H9 (cell line): ENCODE data around the gene OR4D2. TPM values are rescaled to one million over a fixed set of nuclear protein-coding genes. Genes with fewer than 3 reads are reported as not detected.

ENCODE experiments used
- DNase-seq: peaks from one replicate; pipeline ENCODE4 v3.0.0-alpha.2; 2017
- H2AFZ ChIP-seq: one replicate; pipeline ENCODE4 v1.6.1; 2013; ENCODE audit warnings: mild to moderate bottlenecking, low read length, control low read depth, moderate library complexity
- H2AK5ac ChIP-seq: 2 replicates; pipeline ENCODE4 v1.6.1; 2013; ENCODE audit warnings: low read length, control low read depth, mixed read lengths; ENCODE audit not compliant: insufficient read length
- H2BK120ac ChIP-seq: one replicate; pipeline ENCODE4 v1.6.1; 2013; ENCODE audit warnings: low read depth, mild to moderate bottlenecking, low read length, control low read depth, inconsistent platforms; ENCODE audit not compliant: poor library complexity, severe bottlenecking
- H2BK12ac ChIP-seq: 2 replicates; pipeline ENCODE4 v1.6.1; 2013; ENCODE audit warnings: low read length, control low read depth, mixed read lengths, low read depth; ENCODE audit not compliant: insufficient read length
- H2BK15ac ChIP-seq: 2 replicates; pipeline ENCODE4 v1.6.1; 2013; ENCODE audit warnings: low read depth, low read length, control low read depth
- H2BK20ac ChIP-seq: one replicate; pipeline ENCODE4 v1.6.1; 2013; ENCODE audit warnings: low read depth, mild to moderate bottlenecking, low read length, control low read depth, inconsistent platforms; ENCODE audit not compliant: poor library complexity, severe bottlenecking
- H2BK5ac ChIP-seq: 2 replicates; pipeline ENCODE4 v1.6.1; 2013; ENCODE audit warnings: low read length, control low read depth, mixed read lengths; ENCODE audit not compliant: insufficient read length
- H3K14ac ChIP-seq: 2 replicates; pipeline ENCODE4 v1.6.1; 2013; ENCODE audit warnings: low read length, control low read depth; ENCODE audit not compliant: insufficient read depth
- H3K18ac ChIP-seq: 2 replicates; pipeline ENCODE4 v1.6.1; 2013; ENCODE audit warnings: low read depth, mild to moderate bottlenecking, mixed read lengths, low read length, control low read depth; ENCODE audit not compliant: insufficient read length
- H3K23ac ChIP-seq: 2 replicates; pipeline ENCODE4 v1.6.1; 2013; ENCODE audit warnings: low read length, control low read depth, mixed read lengths, low read depth; ENCODE audit not compliant: insufficient read length
- H3K23me2 ChIP-seq: 2 replicates; pipeline ENCODE4 v1.6.1; 2013; ENCODE audit warnings: low read depth, mild to moderate bottlenecking, mixed read lengths, low read length, control low read depth; ENCODE audit not compliant: insufficient read length, poor library complexity, severe bottlenecking
- H3K27ac ChIP-seq: 2 replicates; pipeline ENCODE4 v1.5.1; 2013; ENCODE audit warnings: low read length, control low read depth, mixed read lengths, low read depth; ENCODE audit not compliant: insufficient read length
- H3K27me3 ChIP-seq: 2 replicates; pipeline ENCODE4 v1.6.1; 2013; ENCODE audit warnings: low read length, control low read depth, inconsistent platforms; ENCODE audit not compliant: insufficient read depth
- H3K4ac ChIP-seq: 2 replicates; pipeline ENCODE4 v1.6.1; 2013; ENCODE audit warnings: low read depth, mild to moderate bottlenecking, control low read depth, inconsistent platforms, low read length, moderate library complexity
- H3K4me1 ChIP-seq: 2 replicates; pipeline ENCODE4 v1.6.1; 2013; ENCODE audit warnings: low read length, control low read depth, inconsistent platforms; ENCODE audit not compliant: insufficient read depth
- H3K4me2 ChIP-seq: 2 replicates; pipeline ENCODE4 v1.6.1; 2013; ENCODE audit warnings: low read length, control low read depth, mixed read lengths; ENCODE audit not compliant: insufficient read length, insufficient read depth
- H3K56ac ChIP-seq: 2 replicates; pipeline ENCODE4 v1.6.1; 2013; ENCODE audit warnings: low read depth, mild to moderate bottlenecking, mixed read lengths, low read length, control low read depth; ENCODE audit not compliant: insufficient read length
- H3K79me1 ChIP-seq: 2 replicates; pipeline ENCODE4 v1.6.1; 2013; ENCODE audit warnings: low read depth, mild to moderate bottlenecking, moderate library complexity, low read length, control low read depth, inconsistent platforms; ENCODE audit not compliant: insufficient read depth, poor library complexity, severe bottlenecking
- H3K79me2 ChIP-seq: 2 replicates; pipeline ENCODE4 v1.6.1; 2013; ENCODE audit warnings: low read length, control low read depth, inconsistent platforms; ENCODE audit not compliant: insufficient read depth
- H3K9ac ChIP-seq: 2 replicates; pipeline ENCODE4 v1.6.1; 2013; ENCODE audit warnings: low read length, control low read depth, mixed read lengths; ENCODE audit not compliant: insufficient read length; ENCODE audit errors: extremely low read depth
- H3K9me3 ChIP-seq: one replicate; pipeline ENCODE4 v1.6.1; 2013; ENCODE audit warnings: low read depth, low read length, inconsistent platforms; ENCODE audit not compliant: control insufficient read depth
- H3T11ph ChIP-seq: one replicate; pipeline ENCODE4 v1.6.1; 2013; ENCODE audit warnings: mild to moderate bottlenecking, low read length, control low read depth, inconsistent platforms
- H4K20me1 ChIP-seq: one replicate; pipeline ENCODE4 v1.6.1; 2013; ENCODE audit not compliant: control insufficient read depth, insufficient read length, insufficient read depth
- H4K5ac ChIP-seq: 2 replicates; pipeline ENCODE4 v1.6.1; 2013; ENCODE audit warnings: low read depth, mild to moderate bottlenecking, mixed read lengths, low read length, control low read depth; ENCODE audit not compliant: insufficient read length
- H4K8ac ChIP-seq: replicated peaks from 2 replicates; pipeline ENCODE4 v1.6.1; 2013; ENCODE audit warnings: low read length, control low read depth, mixed read lengths, low read depth; ENCODE audit not compliant: insufficient read length
- H4K91ac ChIP-seq: 2 replicates; pipeline ENCODE4 v1.6.1; 2013; ENCODE audit warnings: low read depth, mild to moderate bottlenecking, moderate library complexity, mixed read lengths, low read length, control low read depth; ENCODE audit not compliant: insufficient read length
- H3K27ac Mint-ChIP-seq, 3 experiments: 2 replicates in 2 of 3; 3 replicates in 1 of 3; pipeline ENCODE4 v1.8.0; 2020 to 2021; ENCODE audit warnings: mixed read lengths in 3 of 3, mild to moderate bottlenecking in 1 of 3, moderate library complexity in 1 of 3
- H3K27me3 Mint-ChIP-seq: 2 replicates; pipeline ENCODE4 v1.8.0; 2021; ENCODE audit warnings: low read depth, mild to moderate bottlenecking, moderate library complexity, mixed read lengths
- H3K36me3 Mint-ChIP-seq, 3 experiments: 2 replicates in 2 of 3; 3 replicates in 1 of 3; pipeline ENCODE4 v1.8.0; 2020 to 2021; ENCODE audit warnings: low read depth in 3 of 3, mixed read lengths in 3 of 3; ENCODE audit not compliant: insufficient read depth in 1 of 3
- H3K4me1 Mint-ChIP-seq, 2 experiments: 2 replicates each; pipeline ENCODE4 v1.8.0; 2020; ENCODE audit warnings: mixed read lengths in 2 of 2
- H3K4me3 Mint-ChIP-seq, 2 experiments: 2 replicates in 1 of 2; 3 replicates in 1 of 2; pipeline ENCODE4 v1.8.0; 2020 to 2021; ENCODE audit warnings: mild to moderate bottlenecking in 2 of 2, mixed read lengths in 2 of 2, moderate library complexity in 1 of 2
- H3K9me3 Mint-ChIP-seq, 2 experiments: 2 replicates in 1 of 2; 3 replicates in 1 of 2; pipeline ENCODE4 v1.8.0; 2020; ENCODE audit warnings: mild to moderate bottlenecking in 2 of 2, mixed read lengths in 2 of 2, moderate library complexity in 1 of 2
- WGBS: extraction: QIAGEN DNeasy Blood & Tissue Kit; methylation state at CpG from one replicate; pipeline ENCODE4 v1.1.7; 2013; ENCODE audit warnings: missing lambda C conversion rate, low lambda C conversion rate, mixed read lengths; ENCODE audit not compliant: insufficient read length; ENCODE audit errors: extremely low coverage; 5-methylcytosine and 5-hydroxymethylcytosine counted together
- total RNA-seq: library from RNA; stranded (reverse); gene quantifications from 2 replicates; pipeline ENCODE4 v1.2.1, GENCODE V29; 2021
- TF ChIP-seq, protein P1 (sequence below): fragments of 200-600 bp; sonication (generic); conservative IDR thresholded peaks from 3 replicates; pipeline ENCODE4 v1.8.0; 2021; ENCODE audit warnings: antibody characterized with exemption, mild to moderate bottlenecking

OR4D2 gene
- total RNA-seq, 1 experiment from 2014 or later, result not detected

DNA sequence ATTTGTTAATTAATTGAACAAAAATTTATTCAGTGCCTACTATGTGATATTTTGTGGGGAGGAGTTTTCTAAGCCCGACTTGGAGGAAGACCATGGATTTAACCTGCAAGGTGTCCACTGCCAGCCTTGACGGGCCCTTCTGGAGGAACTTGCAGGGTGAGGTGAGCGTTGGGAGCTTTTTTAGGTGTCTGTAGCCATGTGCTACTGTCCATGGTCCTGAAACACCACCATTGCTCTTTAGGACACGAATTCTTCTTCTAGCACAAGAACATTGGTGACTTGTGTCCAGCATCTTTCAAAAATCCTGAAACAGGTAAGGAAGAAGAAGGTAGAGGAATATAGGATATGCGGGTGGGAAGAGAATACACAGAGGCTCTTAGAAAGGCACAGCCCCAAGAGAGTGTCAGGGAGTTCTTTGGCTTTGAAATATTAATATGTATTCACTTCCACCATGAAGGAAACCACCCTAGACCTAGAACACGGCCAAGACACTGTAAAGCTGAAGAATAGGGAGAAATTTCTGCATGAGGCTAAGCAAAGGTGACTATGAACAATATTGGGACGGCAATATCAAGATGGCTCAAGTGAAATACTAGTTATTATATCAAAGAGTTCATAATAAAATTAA lies 46.5 kb upstream of the OR4D2 start:
- Histone ChIP-seq H3K23me2 (no peaks in the 10 kb centered on the region), H2BK12ac (no peak overlapping the region), H3K56ac (no peak overlapping the region), H3K9me3 (no peaks in the 10 kb centered on the region), H3K4ac (no peak overlapping the region), H3K4me1 (no peaks in the 10 kb centered on the region), H2BK20ac (no peak overlapping the region), H4K91ac (no peak overlapping the region), H2AK5ac (no peak overlapping the region), H4K5ac (no peak overlapping the region), H3K79me1 (no peaks in the 10 kb centered on the region), H3K23ac (no peak overlapping the region), H2BK15ac (no peak overlapping the region), H3K79me2 (no peaks in the 10 kb centered on the region), H4K20me1 (peaks cover 5% of the 10 kb centered on the region), H3K14ac (no peak overlapping the region), H3K4me2 (no peak overlapping the region), H2BK5ac (no peak overlapping the region), H3T11ph (no peak overlapping the region), H3K27ac (no peak overlapping the region), H3K9ac (no peak overlapping the region), H3K18ac (no peak overlapping the region), H2AFZ (no peak overlapping the region), H2BK120ac (no peak overlapping the region), H4K8ac (no peak overlapping the region), H3K27me3 (no peaks in the 10 kb centered on the region)
- H3K36me3 Mint-ChIP-seq, result no peaks in the 10 kb centered on the region
- no CpG with 5 or more reads among the region's 7 CpGs for WGBS
- H3K27me3 Mint-ChIP-seq, result peaks cover 20% of the 10 kb centered on the region
- no peak overlapping the region for H3K27ac Mint-ChIP-seq
- no peaks in the 10 kb centered on the region; a peak in 1 of 5 replicates for H3K9me3 Mint-ChIP-seq
- no peak overlapping the region for H3K4me3 Mint-ChIP-seq
- DNase-seq, result peak; percentile 78
- no peaks in the 10 kb centered on the region for H3K4me1 Mint-ChIP-seq
- TF ChIP-seq, protein P1, sequence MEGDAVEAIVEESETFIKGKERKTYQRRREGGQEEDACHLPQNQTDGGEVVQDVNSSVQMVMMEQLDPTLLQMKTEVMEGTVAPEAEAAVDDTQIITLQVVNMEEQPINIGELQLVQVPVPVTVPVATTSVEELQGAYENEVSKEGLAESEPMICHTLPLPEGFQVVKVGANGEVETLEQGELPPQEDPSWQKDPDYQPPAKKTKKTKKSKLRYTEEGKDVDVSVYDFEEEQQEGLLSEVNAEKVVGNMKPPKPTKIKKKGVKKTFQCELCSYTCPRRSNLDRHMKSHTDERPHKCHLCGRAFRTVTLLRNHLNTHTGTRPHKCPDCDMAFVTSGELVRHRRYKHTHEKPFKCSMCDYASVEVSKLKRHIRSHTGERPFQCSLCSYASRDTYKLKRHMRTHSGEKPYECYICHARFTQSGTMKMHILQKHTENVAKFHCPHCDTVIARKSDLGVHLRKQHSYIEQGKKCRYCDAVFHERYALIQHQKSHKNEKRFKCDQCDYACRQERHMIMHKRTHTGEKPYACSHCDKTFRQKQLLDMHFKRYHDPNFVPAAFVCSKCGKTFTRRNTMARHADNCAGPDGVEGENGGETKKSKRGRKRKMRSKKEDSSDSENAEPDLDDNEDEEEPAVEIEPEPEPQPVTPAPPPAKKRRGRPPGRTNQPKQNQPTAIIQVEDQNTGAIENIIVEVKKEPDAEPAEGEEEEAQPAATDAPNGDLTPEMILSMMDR, result no peak
